Sigmoid colon (tissue), 3 donors: ENCODE results near the gene CCDC170.

Source experiments
- CTCF ChIP-seq, 4 experiments: fragments of 450-650 bp in 3 of 4; fragments of 200-600 bp in 1 of 4; IDR thresholded peaks; one replicate each; pipeline ENCODE4 v1.5.1; 2016 to 2019; ENCODE audit warnings: antibody characterized with exemption in 4 of 4, mild to moderate bottlenecking in 3 of 4, moderate library complexity in 2 of 4
- POLR2A ChIP-seq, 2 donors: fragments of 450-650 bp; IDR thresholded peaks; one replicate each; pipeline ENCODE4 v1.6.1; 2016; ENCODE audit warnings: antibody characterized with exemption in 2 of 2, mild to moderate bottlenecking in 2 of 2, moderate library complexity in 2 of 2

DNA sequence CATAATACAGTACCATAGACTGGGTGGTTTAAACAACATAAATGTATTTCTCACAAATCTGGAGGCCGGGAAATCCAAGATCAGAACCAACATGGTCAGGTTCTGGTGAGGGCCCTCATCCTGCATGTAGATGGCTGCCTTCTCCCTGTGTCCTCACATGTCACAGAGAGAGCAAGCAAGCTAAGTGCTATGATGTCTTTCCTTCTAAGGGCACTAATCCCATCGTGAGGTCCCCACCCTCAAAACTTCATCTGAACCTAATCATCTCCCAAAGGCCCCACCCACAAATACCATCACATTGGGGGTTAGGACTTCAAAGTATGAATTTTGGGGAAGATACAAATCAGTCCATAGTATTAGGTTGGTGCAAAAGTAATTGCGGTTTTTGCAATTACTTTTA, 56.8 kb downstream of the CCDC170 start:
- TF ChIP-seq CTCF (IDR thresholded peaks at IDR 0.05) (no peak), POLR2A (IDR thresholded peaks at IDR 0.05) (no peak)
